GM12875 (cell line): ENCODE results near the gene CTDSPL.

Source experiments
- H3K4me3 ChIP-seq: one replicate; pipeline ENCODE4 v1.5.1; 2011; ENCODE audit warnings: low read depth, low read length, control low read depth
- CTCF ChIP-seq: IDR thresholded peaks from 2 replicates; pipeline ENCODE4 v1.5.1; 2011; ENCODE audit warnings: low read depth, mild to moderate bottlenecking, control low read depth, inconsistent platforms, low read length, moderate library complexity, borderline replicate concordance; ENCODE audit not compliant: insufficient read depth

CTDSPL gene

GRCh38 chr3:37945807-37946530, 84.3 kb downstream of the CTDSPL start:
- H3K4me3 ChIP-seq: no peak overlapping the region
- TF ChIP-seq CTCF: no peak

DNA sequence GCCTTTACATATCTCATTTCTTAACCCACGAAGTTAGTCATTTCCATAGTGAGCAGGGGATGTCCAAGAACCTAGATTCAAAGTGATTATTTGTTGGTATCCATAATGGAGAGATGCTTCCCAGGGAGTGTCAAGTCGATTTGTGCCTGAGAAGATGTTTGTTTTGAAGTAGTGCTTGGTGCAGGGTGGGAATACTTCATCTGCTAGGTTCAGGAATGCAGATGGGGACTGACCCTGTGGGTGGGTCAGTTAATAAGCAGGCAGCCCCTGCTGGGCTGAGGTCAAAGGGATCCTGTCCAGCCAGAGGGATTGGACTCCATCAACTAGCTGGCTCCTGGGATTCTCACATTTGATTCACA, 84.8 kb downstream of the CTDSPL start:
- TF ChIP-seq CTCF: no peak
- no peak overlapping the region for H3K4me3 ChIP-seq

DNA sequence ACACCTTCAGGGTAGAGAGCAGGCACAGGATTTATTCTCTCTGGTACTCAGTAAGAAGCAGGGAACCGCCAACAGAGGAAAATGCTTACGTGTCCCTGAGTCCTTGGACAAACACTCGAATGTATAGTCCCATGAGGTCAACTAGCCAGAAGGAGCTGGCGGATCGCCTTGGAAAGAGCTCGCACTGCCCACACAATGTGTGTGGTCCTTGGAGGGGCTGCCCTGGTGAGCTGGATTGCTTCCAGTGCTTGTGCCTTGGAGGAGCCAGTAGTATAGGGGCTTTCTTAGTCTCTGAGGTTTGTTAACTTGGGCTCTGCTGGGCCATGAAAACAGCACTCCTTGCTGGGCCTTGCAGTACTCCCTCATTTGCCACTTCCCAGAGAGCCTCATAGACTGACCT, 88.2 kb downstream of the CTDSPL start:
- H3K4me3 ChIP-seq: no peak overlapping the region
- no peak for TF ChIP-seq CTCF

DNA sequence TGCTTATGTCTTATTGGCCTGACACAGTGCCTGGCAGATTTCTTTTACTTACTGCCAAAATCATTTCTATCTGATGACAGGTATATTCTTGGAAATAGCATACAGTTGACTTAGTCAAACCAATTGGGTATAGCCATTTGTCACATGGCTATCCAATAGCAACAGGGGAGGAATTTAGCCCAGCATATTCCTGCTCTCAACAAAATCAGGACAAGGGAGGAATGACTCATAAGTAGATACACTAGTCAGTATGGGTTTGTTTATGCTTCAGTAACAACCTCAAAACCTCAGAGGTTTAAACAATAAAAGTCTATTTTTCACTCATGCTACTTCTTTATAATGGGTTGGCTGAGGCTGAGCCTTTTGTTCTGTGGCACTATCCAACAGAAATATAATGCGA, 90.9 kb downstream of the CTDSPL start:
- TF ChIP-seq CTCF: no peak
- H3K4me3 ChIP-seq: no peak overlapping the region

- H3K4me3 ChIP-seq: no peak overlapping the region
- no peak for TF ChIP-seq CTCF
Observed at GRCh38 chr3:37953226-37953625, 91.5 kb downstream of the CTDSPL start.

DNA sequence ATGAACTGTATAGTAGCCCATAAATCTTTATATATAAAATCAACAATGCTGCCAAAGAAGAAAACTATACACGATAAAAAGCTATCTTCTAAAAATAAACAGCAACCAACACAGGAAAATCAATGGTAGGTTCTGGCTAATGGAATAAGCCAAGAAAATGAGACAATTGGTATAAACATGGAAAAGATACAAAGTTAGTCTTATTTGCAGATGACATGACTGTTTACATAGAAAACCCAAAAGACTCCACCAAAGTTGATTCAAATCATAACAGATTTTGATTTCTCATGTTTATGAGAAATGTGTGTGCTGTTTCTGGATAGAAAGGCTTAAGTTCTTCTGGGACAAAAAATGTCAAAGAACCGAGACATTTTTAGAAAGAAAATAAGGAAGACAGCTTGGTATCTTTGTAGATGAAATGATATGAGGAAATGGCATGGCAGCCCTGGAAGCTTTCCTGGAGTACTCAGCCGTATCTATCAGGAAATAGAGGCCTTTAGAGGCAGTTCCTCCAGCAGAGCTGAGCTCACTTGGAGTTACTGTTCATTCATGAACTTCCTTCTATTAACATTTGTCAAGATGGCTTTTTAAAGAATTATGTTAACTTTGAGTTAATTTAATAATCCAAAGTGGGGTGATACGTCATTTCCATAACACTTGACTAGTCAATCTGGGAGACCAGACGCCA, 92.2 kb downstream of the CTDSPL start:
- no peak overlapping the region for H3K4me3 ChIP-seq
- TF ChIP-seq CTCF: no peak

- no peak for TF ChIP-seq CTCF
Observed at GRCh38 chr3:37954881-37955280, 93.2 kb downstream of the CTDSPL start.

More at GRCh38 chr3:37954881-37955280, 93.2 kb downstream of the CTDSPL start:
- H3K4me3 ChIP-seq: no peak overlapping the region
